IMR-90 (cell line): ENCODE data around the gene CPA4. TPM values are rescaled to one million over a fixed set of nuclear protein-coding genes. Genes with fewer than 3 reads are reported as not detected.

ENCODE experiments used
- ATAC-seq: fragments of 200-7000 bp; cut with Tn5 transposase; 2 replicates; pipeline ENCODE4 v1.9.1; 2020; ENCODE audit warnings: low read depth, mild to moderate bottlenecking, moderate library complexity
- BruUV-seq: library from RNA; stranded (reverse); fragments of 400-500 nt; replicated peaks from 2 replicates; lab custom pipeline; 2021; lab: Mats Ljungman, UMichigan
- CTCF ChIA-PET: fragments of 300-600 bp; formaldehyde crosslinking; extraction: SDS; loops from one replicate; lab custom pipeline; 2021; ENCODE audit warnings: antibody characterized with exemption; lab: Yijun Ruan, JAX
- POLR2A ChIA-PET: fragments of 300-600 bp; sonication (Branson Sonifier 250); formaldehyde crosslinking; loops from one replicate; lab custom pipeline; 2022; ENCODE audit warnings: antibody characterized with exemption; ENCODE audit not compliant: unreplicated experiment; lab: Charles Lee
- DNase-seq: peaks from one replicate; pipeline ENCODE4 v3.0.0; 2013
- H2AFZ ChIP-seq: replicated peaks from 2 replicates; pipeline ENCODE3; 2013; ENCODE audit warnings: low read length, mild to moderate bottlenecking; ENCODE audit not compliant: poor library complexity
- H2AK5ac ChIP-seq: 2 replicates; pipeline ENCODE4 v1.6.1; 2013; ENCODE audit warnings: low read depth, low read length, inconsistent platforms
- H2AK9ac ChIP-seq: replicated peaks from 2 replicates; pipeline ENCODE3; 2013; ENCODE audit warnings: mild to moderate bottlenecking, low read depth, low read length, moderate library complexity; ENCODE audit not compliant: poor library complexity
- H2BK120ac ChIP-seq: 2 replicates; pipeline ENCODE4 v1.6.1; 2013; ENCODE audit warnings: low read depth, low read length, inconsistent platforms
- H2BK15ac ChIP-seq: 3 replicates; pipeline ENCODE4 v1.6.1; 2013; ENCODE audit warnings: low read depth, low read length, inconsistent platforms
- H2BK20ac ChIP-seq: 2 replicates; pipeline ENCODE4 v1.6.1; 2013; ENCODE audit warnings: low read depth, mild to moderate bottlenecking, inconsistent platforms, low read length, moderate library complexity
- H2BK5ac ChIP-seq: 2 replicates; pipeline ENCODE4 v1.6.1; 2013; ENCODE audit warnings: mild to moderate bottlenecking, low read depth, low read length, inconsistent platforms; ENCODE audit not compliant: poor library complexity, severe bottlenecking
- H3K14ac ChIP-seq: replicated peaks from 2 replicates; pipeline ENCODE4 v1.6.1; 2013; ENCODE audit warnings: low read depth, low read length, inconsistent platforms
- H3K18ac ChIP-seq: 2 replicates; pipeline ENCODE4 v1.6.1; 2013; ENCODE audit warnings: low read depth, low read length, control low read depth
- H3K23ac ChIP-seq: 2 replicates; pipeline ENCODE4 v1.6.1; 2013; ENCODE audit warnings: low read depth, low read length, inconsistent platforms
- H3K27ac ChIP-seq: 2 replicates; pipeline ENCODE4 v1.5.1; 2013; ENCODE audit warnings: mild to moderate bottlenecking, control low read depth, low read length; ENCODE audit not compliant: insufficient read depth
- H3K27me3 ChIP-seq: 2 replicates; pipeline ENCODE4 v1.6.1; 2013; ENCODE audit warnings: low read length; ENCODE audit not compliant: control insufficient read depth, insufficient read depth
- H3K36me3 ChIP-seq: 2 replicates; pipeline ENCODE4 v1.6.1; 2013; ENCODE audit warnings: low read length, mixed read lengths; ENCODE audit not compliant: control insufficient read depth, insufficient read depth
- H3K4ac ChIP-seq: 2 replicates; pipeline ENCODE4 v1.6.1; 2013; ENCODE audit warnings: low read depth, low read length, inconsistent platforms
- H3K4me1 ChIP-seq: 2 replicates; pipeline ENCODE4 v1.6.1; 2013; ENCODE audit warnings: low read length, mixed read lengths; ENCODE audit not compliant: control insufficient read depth, insufficient read depth
- H3K4me2 ChIP-seq: 2 replicates; pipeline ENCODE4 v1.6.1; 2013; ENCODE audit warnings: low read depth, mild to moderate bottlenecking, control low read depth, low read length, moderate library complexity
- H3K4me3 ChIP-seq: 2 replicates; pipeline ENCODE4 v1.5.1; 2013; ENCODE audit warnings: low read depth, mild to moderate bottlenecking, control low read depth, low read length, moderate library complexity; ENCODE audit not compliant: insufficient read depth
- H3K56ac ChIP-seq: 2 replicates; pipeline ENCODE4 v1.6.1; 2013; ENCODE audit warnings: low read length, inconsistent platforms; ENCODE audit not compliant: insufficient read depth; ENCODE audit errors: extremely low read depth
- H3K79me1 ChIP-seq, 2 experiments: 2 replicates each; pipeline ENCODE4 v1.6.1; 2013; ENCODE audit warnings: low read length in 2 of 2, inconsistent platforms in 1 of 2, low read depth in 1 of 2
- H3K9ac ChIP-seq: 2 replicates; pipeline ENCODE4 v1.6.1; 2013; ENCODE audit warnings: low read depth, low read length, control low read depth
- H3K9me1 ChIP-seq: 2 replicates; pipeline ENCODE4 v1.6.1; 2013; ENCODE audit warnings: low read length, inconsistent platforms; ENCODE audit not compliant: insufficient read depth
- H3K9me3 ChIP-seq: 2 replicates; pipeline ENCODE4 v1.6.1; 2013; ENCODE audit warnings: low read length; ENCODE audit not compliant: control insufficient read depth, insufficient read depth
- H4K20me1 ChIP-seq: 2 replicates; pipeline ENCODE4 v1.6.1; 2013; ENCODE audit warnings: low read length, inconsistent platforms; ENCODE audit not compliant: insufficient read depth
- H4K5ac ChIP-seq: 2 replicates; pipeline ENCODE4 v1.6.1; 2013; ENCODE audit warnings: mild to moderate bottlenecking, low read depth, low read length, control low read depth
- H4K8ac ChIP-seq, 2 experiments: 2 replicates each; pipeline ENCODE4 v1.6.1; 2013; ENCODE audit warnings: low read depth in 2 of 2, low read length in 2 of 2, control low read depth in 1 of 2, inconsistent platforms in 1 of 2
- H4K91ac ChIP-seq: 2 replicates; pipeline ENCODE4 v1.6.1; 2013; ENCODE audit warnings: low read depth, low read length, inconsistent platforms; ENCODE audit not compliant: insufficient read depth
- CEBPB ChIP-seq: IDR thresholded peaks from 2 replicates; pipeline ENCODE4 v1.6.1; 2012; ENCODE audit warnings: low read depth, low read length, improper control_type of control experiment
- MAZ ChIP-seq: IDR thresholded peaks from 2 replicates; pipeline ENCODE4 v1.6.1; 2012; ENCODE audit warnings: low read depth, mild to moderate bottlenecking, low read length, improper control_type of control experiment, moderate library complexity, borderline replicate concordance
- RFX5 ChIP-seq: IDR thresholded peaks from 2 replicates; pipeline ENCODE4 v1.8.0; 2012; ENCODE audit warnings: low read depth, mild to moderate bottlenecking, low read length, moderate library complexity
- WGBS, 2 experiments: methylation state at CpG; one replicate each; pipeline versions ENCODE4 v1.1.5 to v1.1.7; 2013; ENCODE audit warnings: missing lambda C conversion rate in 2 of 2; ENCODE audit not compliant: insufficient read length in 1 of 2; ENCODE audit errors: extremely low coverage in 2 of 2; 5-methylcytosine and 5-hydroxymethylcytosine counted together
- dilution Hi-C: fragments of 300-500 bp; cut with HindIII; formaldehyde crosslinking; loops from one replicate; pipeline ENCODE4 v1.14.3; 2018; ENCODE audit warnings: low sequenced_read_pairs; ENCODE audit not compliant: unreplicated experiment
- in situ Hi-C: fragments of 300-500 bp; cut with MboI; formaldehyde crosslinking; loops from 3 replicates; pipeline ENCODE4 v1.14.3; 2019; ENCODE audit warnings: low sequenced_read_pairs, inconsistent platforms, mixed read lengths
- intact Hi-C: fragments of 100-400 bp; cut with micrococcal nuclease; formaldehyde crosslinking; loops from 2 replicates; pipeline ENCODE4 v1.10.0; 2022
- polyA plus RNA-seq, 3 experiments: library from polyadenylated mRNA; depleted of rRNA; stranded (reverse); fragments of >200 nt; gene quantifications; 2 replicates each; pipeline ENCODE4 v1.2.3, GENCODE V29; 2012; ENCODE audit warnings: low replicate concordance in 1 of 3
- total RNA-seq: library from RNA; depleted of rRNA; stranded (reverse); fragments of >200 nt; gene quantifications from 2 replicates; pipeline ENCODE4 v1.2.3, GENCODE V29; 2012
- TF ChIP-seq, protein P1 (sequence below): conservative IDR thresholded peaks from 2 replicates; pipeline ENCODE4 v1.5.1; 2012; ENCODE audit warnings: mild to moderate bottlenecking, low read depth, low read length, improper control_type of control experiment

The CPA4 gene
- total and polyA plus RNA-seq, 2 of the 4 experiments (the other 2 are of a cell fraction) = 316 to 365 TPM

GRCh38 chr7:130266258-130266960 lies 26.6 kb upstream of the CPA4 start, which contains the start of gene CPA2:
TSS of gene CPA2 (plus strand) at chr7:130266863. CDS start at chr7:130266882, 19 bp downstream.
- H3K56ac ChIP-seq = no peak within 1 kb of the TSS
- POLR2A ChIA-PET = no interaction called here

More at GRCh38 chr7:130266258-130266960, 26.6 kb upstream of the CPA4 start, which contains the start of gene CPA2:
- Histone ChIP-seq H2BK5ac (no peak within 1 kb of the TSS), H3K18ac (no peak within 1 kb of the TSS), H4K91ac (no peak within 1 kb of the TSS), H3K14ac (0 out of 2 replicates have a peak within 1 kb of the TSS, but pooled peaks have one; percentile 39), H2AK9ac (no peak within 1 kb of the TSS), H2BK20ac (no peak within 1 kb of the TSS; the same call in 1 of the 2 replicates), H3K9ac (no peak within 1 kb of the TSS), H2AK5ac (no peak within 1 kb of the TSS), H3K4me1 (no peaks in the 10 kb centered on the region), H3K27me3 (peaks cover 4% of the 10 kb centered on the region; the same call in 1 of the 2 replicates), H3K4me3 (no peak within 1 kb of the TSS), H3K4me2 (no peak within 1 kb of the TSS), H4K5ac (no peak within 1 kb of the TSS), H3K9me1 (no peaks in the 10 kb centered on the region; the same call in 1 of the 2 replicates), H3K9me3 (no peaks in the 10 kb centered on the region), H2BK120ac (no peak within 1 kb of the TSS), H3K79me1 (no peaks in the 10 kb centered on the region), H2AFZ (no peak within 1 kb of the TSS), H4K20me1 (no peaks in the 10 kb centered on the region), H3K27ac (no peak within 1 kb of the TSS), H3K23ac (0 out of 2 replicates have a peak within 1 kb of the TSS, but pooled peaks have one; percentile 27), H4K8ac (no peak within 1 kb of the TSS), H3K36me3 (no peaks in the 10 kb centered on the region), H3K4ac (no peak within 1 kb of the TSS), H2BK15ac (no peak within 1 kb of the TSS)
- intact Hi-C loops (no loop called here), dilution Hi-C loops (no loop called here), in situ Hi-C loops (no loop called here)
- no peak for DNase-seq
- WGBS, 2 experiments = no CpG with 5 or more reads among the region's 3 CpGs
- ATAC-seq = no peak
- CTCF ChIA-PET = no interaction called here
- TF ChIP-seq MAZ = no peak
- TF ChIP-seq RFX5 = no peak
- no peak for TF ChIP-seq CEBPB
- TF ChIP-seq, protein P1, sequence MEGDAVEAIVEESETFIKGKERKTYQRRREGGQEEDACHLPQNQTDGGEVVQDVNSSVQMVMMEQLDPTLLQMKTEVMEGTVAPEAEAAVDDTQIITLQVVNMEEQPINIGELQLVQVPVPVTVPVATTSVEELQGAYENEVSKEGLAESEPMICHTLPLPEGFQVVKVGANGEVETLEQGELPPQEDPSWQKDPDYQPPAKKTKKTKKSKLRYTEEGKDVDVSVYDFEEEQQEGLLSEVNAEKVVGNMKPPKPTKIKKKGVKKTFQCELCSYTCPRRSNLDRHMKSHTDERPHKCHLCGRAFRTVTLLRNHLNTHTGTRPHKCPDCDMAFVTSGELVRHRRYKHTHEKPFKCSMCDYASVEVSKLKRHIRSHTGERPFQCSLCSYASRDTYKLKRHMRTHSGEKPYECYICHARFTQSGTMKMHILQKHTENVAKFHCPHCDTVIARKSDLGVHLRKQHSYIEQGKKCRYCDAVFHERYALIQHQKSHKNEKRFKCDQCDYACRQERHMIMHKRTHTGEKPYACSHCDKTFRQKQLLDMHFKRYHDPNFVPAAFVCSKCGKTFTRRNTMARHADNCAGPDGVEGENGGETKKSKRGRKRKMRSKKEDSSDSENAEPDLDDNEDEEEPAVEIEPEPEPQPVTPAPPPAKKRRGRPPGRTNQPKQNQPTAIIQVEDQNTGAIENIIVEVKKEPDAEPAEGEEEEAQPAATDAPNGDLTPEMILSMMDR = no peak
- no TSS peak for BruUV-seq
